ENCODE measurements around the gene ALDH4A1.
"Not testable (repeated sequence)": the region's sequence is repeated elsewhere in the genome, so short reads cannot be mapped to it uniquely, and the experiment has no call there.

Gene ALDH4A1

DNA sequence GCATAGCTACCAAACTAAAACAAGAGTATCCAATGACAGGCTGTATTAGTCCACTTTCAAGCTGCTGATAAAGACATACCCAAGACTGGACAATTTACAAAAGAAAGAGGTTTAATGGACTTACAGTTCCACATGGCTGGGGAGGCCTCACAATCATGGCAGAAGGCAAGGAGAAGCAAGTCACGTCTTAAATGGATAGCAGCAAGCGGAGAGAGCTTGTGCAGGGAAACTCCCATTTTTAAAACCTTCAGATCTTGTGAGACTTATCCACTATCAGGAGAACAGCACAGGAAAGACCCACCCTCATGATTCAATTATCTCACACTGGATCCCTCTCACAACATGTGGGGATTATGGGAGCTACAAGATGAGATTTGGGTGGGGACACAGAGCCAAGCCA lies 54.6 kb downstream of the ALDH4A1 start:
- DNase-seq = not testable (repeated sequence)

DNA sequence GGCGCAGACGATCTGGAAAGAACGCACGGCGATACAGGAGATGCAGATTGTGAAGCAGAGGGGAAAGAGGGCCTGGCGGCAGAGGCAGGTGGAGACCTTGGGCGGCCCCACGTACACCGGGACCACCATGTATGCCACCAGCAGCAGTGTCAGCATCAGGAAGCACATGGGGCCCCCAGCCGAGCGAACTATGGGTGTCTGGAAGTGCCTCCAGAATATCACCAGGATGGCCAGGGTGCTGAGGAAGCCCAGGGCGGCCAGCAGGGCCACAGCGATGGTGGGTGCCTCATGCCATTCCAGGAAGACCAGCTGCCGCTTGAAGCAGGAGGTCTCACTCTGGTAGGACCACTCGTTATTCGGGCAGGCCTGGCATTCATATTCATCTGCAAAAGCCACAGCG lies 62.2 kb downstream of the ALDH4A1 start:
- no peak for DNase-seq

DNA sequence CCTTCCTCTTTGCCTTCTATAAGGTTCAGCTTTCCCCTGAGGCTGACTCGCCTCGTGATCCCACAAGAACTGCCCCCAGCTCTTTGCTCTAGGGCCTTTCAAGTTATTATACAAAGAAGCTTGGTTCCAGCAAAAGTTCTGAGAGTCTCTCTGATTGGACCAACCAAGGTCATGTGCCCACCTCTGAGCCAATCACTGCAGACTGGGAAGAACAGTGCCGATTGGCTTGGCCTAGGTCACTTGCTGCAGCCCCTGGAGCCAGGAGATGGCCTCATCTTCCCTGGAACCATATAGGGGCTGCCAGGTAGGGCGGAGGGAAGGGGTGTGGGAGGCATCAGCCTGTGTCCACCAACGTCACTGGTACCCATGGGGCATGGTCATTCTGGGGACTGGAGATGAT lies 65.7 kb downstream of the ALDH4A1 start:
- no peak for DNase-seq

DNA sequence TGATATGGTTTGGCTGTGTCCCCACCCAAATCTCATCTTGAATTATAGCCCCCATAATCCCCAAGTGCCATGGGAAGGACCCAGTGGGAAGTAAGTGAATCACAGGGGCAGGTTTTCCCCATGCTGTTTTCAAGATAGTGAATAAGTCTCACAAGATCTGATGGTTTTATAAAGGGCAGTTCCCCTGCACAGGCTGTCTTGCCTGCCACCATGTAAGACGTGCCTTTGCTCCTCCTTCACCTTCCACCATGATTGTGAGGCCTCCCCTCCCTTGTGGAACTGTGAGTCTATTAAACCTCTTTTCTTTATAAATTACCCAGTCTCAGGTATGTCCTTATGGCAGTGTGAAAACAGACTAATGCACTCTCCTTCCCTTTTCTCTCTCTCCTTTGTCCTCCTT lies 70.0 kb downstream of the ALDH4A1 start:
- DNase-seq = not testable (repeated sequence)

GRCh38 chr1:18831656-18832055 lies 70.7 kb downstream of the ALDH4A1 start:
- no peak for DNase-seq

DNA sequence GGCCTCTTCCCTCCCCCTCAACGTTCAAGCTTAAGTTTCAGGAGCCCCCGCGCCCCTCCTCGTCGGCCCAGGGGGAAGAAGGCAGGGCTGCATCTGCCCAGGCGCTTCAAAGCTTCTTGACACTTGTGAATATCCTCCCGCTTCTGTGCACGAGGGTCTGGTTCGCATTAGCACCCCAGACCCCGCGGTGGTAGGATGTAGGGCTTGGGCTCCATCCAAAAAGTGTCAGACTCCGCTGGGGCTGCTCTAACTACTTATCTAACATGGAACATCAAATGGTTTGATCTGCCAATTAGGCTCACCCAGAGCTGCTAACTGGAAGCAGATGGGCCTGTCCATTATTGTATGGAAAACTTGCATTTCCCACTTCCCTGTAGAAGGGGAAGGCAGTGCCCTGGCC lies 71.8 kb downstream of the ALDH4A1 start:
- no peak for DNase-seq

DNA sequence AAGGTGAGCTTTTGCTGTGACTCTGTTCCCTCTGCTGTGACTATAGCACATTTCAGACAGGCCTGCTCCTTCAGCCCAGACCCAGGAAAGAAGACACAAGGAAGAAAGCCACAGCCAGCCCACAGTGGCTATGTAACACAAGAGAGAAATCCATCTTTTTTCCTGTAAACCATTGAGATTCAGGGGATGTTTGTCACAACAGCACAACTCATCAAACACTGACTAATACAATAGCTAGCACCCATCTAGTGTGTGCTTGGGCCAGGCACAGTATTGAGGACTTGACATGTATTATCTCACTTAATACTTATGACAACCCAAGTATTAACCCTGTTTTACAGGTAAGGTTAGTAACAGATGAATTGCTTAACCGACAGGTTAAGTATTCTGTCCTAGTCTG lies 72.7 kb downstream of the ALDH4A1 start:
- no peak for DNase-seq

DNA sequence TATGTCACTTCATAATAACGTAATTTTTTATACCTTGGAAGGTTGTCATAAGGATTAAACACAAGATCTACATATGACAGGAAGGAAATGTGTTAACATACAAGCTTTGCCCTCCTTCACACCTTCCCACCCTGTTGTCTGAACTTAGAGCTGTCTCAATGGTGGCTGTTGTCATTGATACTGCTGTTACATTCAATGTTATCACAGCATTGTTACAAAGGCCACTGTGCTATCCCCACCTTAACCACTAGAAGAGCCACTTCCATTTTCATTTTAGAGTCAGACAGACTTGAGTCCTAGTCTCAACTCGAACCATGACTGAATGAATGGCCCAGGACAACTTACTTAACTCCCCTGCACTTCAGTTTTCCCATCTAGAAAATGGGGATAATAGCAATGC lies 74.1 kb downstream of the ALDH4A1 start:
- DNase-seq = no peak

GRCh38 chr1:18823438-18823837 lies 78.9 kb downstream of the ALDH4A1 start:
- no peak for DNase-seq
